IMR-90 (cell line): ENCODE measurements around the gene MMEL1. TPM values are rescaled to one million over a fixed set of nuclear protein-coding genes. Genes with fewer than 3 reads are reported as not detected.

Source experiments
- ATAC-seq: fragments of 200-7000 bp; cut with Tn5 transposase; 2 replicates; pipeline ENCODE4 v1.9.1; 2020; ENCODE audit warnings: low read depth, mild to moderate bottlenecking, moderate library complexity
- BruUV-seq: library from RNA; stranded (reverse); fragments of 400-500 nt; replicated peaks from 2 replicates; lab custom pipeline; 2021; lab: Mats Ljungman, UMichigan
- CTCF ChIA-PET: fragments of 300-600 bp; formaldehyde crosslinking; extraction: SDS; loops from one replicate; lab custom pipeline; 2021; ENCODE audit warnings: antibody characterized with exemption; lab: Yijun Ruan, JAX
- POLR2A ChIA-PET: fragments of 300-600 bp; sonication (Branson Sonifier 250); formaldehyde crosslinking; loops from one replicate; lab custom pipeline; 2022; ENCODE audit warnings: antibody characterized with exemption; ENCODE audit not compliant: unreplicated experiment; lab: Charles Lee
- DNase-seq: peaks from one replicate; pipeline ENCODE4 v3.0.0; 2013
- H2AFZ ChIP-seq: replicated peaks from 2 replicates; pipeline ENCODE3; 2013; ENCODE audit warnings: low read length, mild to moderate bottlenecking; ENCODE audit not compliant: poor library complexity
- H2AK5ac ChIP-seq: 2 replicates; pipeline ENCODE4 v1.6.1; 2013; ENCODE audit warnings: low read depth, low read length, inconsistent platforms
- H2AK9ac ChIP-seq: replicated peaks from 2 replicates; pipeline ENCODE3; 2013; ENCODE audit warnings: mild to moderate bottlenecking, low read depth, low read length, moderate library complexity; ENCODE audit not compliant: poor library complexity
- H2BK120ac ChIP-seq: 2 replicates; pipeline ENCODE4 v1.6.1; 2013; ENCODE audit warnings: low read depth, low read length, inconsistent platforms
- H2BK15ac ChIP-seq: 3 replicates; pipeline ENCODE4 v1.6.1; 2013; ENCODE audit warnings: low read depth, low read length, inconsistent platforms
- H2BK20ac ChIP-seq: 2 replicates; pipeline ENCODE4 v1.6.1; 2013; ENCODE audit warnings: low read depth, mild to moderate bottlenecking, inconsistent platforms, low read length, moderate library complexity
- H2BK5ac ChIP-seq: 2 replicates; pipeline ENCODE4 v1.6.1; 2013; ENCODE audit warnings: mild to moderate bottlenecking, low read depth, low read length, inconsistent platforms; ENCODE audit not compliant: poor library complexity, severe bottlenecking
- H3K14ac ChIP-seq: replicated peaks from 2 replicates; pipeline ENCODE4 v1.6.1; 2013; ENCODE audit warnings: low read depth, low read length, inconsistent platforms
- H3K18ac ChIP-seq: 2 replicates; pipeline ENCODE4 v1.6.1; 2013; ENCODE audit warnings: low read depth, low read length, control low read depth
- H3K23ac ChIP-seq: 2 replicates; pipeline ENCODE4 v1.6.1; 2013; ENCODE audit warnings: low read depth, low read length, inconsistent platforms
- H3K27ac ChIP-seq: 2 replicates; pipeline ENCODE4 v1.5.1; 2013; ENCODE audit warnings: mild to moderate bottlenecking, control low read depth, low read length; ENCODE audit not compliant: insufficient read depth
- H3K27me3 ChIP-seq: 2 replicates; pipeline ENCODE4 v1.6.1; 2013; ENCODE audit warnings: low read length; ENCODE audit not compliant: control insufficient read depth, insufficient read depth
- H3K36me3 ChIP-seq: 2 replicates; pipeline ENCODE4 v1.6.1; 2013; ENCODE audit warnings: low read length, mixed read lengths; ENCODE audit not compliant: control insufficient read depth, insufficient read depth
- H3K4ac ChIP-seq: 2 replicates; pipeline ENCODE4 v1.6.1; 2013; ENCODE audit warnings: low read depth, low read length, inconsistent platforms
- H3K4me1 ChIP-seq: 2 replicates; pipeline ENCODE4 v1.6.1; 2013; ENCODE audit warnings: low read length, mixed read lengths; ENCODE audit not compliant: control insufficient read depth, insufficient read depth
- H3K4me2 ChIP-seq: 2 replicates; pipeline ENCODE4 v1.6.1; 2013; ENCODE audit warnings: low read depth, mild to moderate bottlenecking, control low read depth, low read length, moderate library complexity
- H3K4me3 ChIP-seq: 2 replicates; pipeline ENCODE4 v1.5.1; 2013; ENCODE audit warnings: low read depth, mild to moderate bottlenecking, control low read depth, low read length, moderate library complexity; ENCODE audit not compliant: insufficient read depth
- H3K56ac ChIP-seq: 2 replicates; pipeline ENCODE4 v1.6.1; 2013; ENCODE audit warnings: low read length, inconsistent platforms; ENCODE audit not compliant: insufficient read depth; ENCODE audit errors: extremely low read depth
- H3K79me1 ChIP-seq, 2 experiments: 2 replicates each; pipeline ENCODE4 v1.6.1; 2013; ENCODE audit warnings: low read length in 2 of 2, inconsistent platforms in 1 of 2, low read depth in 1 of 2
- H3K9ac ChIP-seq: 2 replicates; pipeline ENCODE4 v1.6.1; 2013; ENCODE audit warnings: low read depth, low read length, control low read depth
- H3K9me1 ChIP-seq: 2 replicates; pipeline ENCODE4 v1.6.1; 2013; ENCODE audit warnings: low read length, inconsistent platforms; ENCODE audit not compliant: insufficient read depth
- H3K9me3 ChIP-seq: 2 replicates; pipeline ENCODE4 v1.6.1; 2013; ENCODE audit warnings: low read length; ENCODE audit not compliant: control insufficient read depth, insufficient read depth
- H4K20me1 ChIP-seq: 2 replicates; pipeline ENCODE4 v1.6.1; 2013; ENCODE audit warnings: low read length, inconsistent platforms; ENCODE audit not compliant: insufficient read depth
- H4K5ac ChIP-seq: 2 replicates; pipeline ENCODE4 v1.6.1; 2013; ENCODE audit warnings: mild to moderate bottlenecking, low read depth, low read length, control low read depth
- H4K8ac ChIP-seq, 2 experiments: 2 replicates each; pipeline ENCODE4 v1.6.1; 2013; ENCODE audit warnings: low read depth in 2 of 2, low read length in 2 of 2, control low read depth in 1 of 2, inconsistent platforms in 1 of 2
- H4K91ac ChIP-seq: 2 replicates; pipeline ENCODE4 v1.6.1; 2013; ENCODE audit warnings: low read depth, low read length, inconsistent platforms; ENCODE audit not compliant: insufficient read depth
- BHLHE40 ChIP-seq: fragments of 150-350 bp; IDR thresholded peaks from 2 replicates; pipeline ENCODE4 v1.6.1; 2016; ENCODE audit warnings: mild to moderate bottlenecking, low read depth, low read length
- CEBPB ChIP-seq: IDR thresholded peaks from 2 replicates; pipeline ENCODE4 v1.6.1; 2012; ENCODE audit warnings: low read depth, low read length, improper control_type of control experiment
- CHD1 ChIP-seq: IDR thresholded peaks from 2 replicates; pipeline ENCODE4 v1.6.1; 2012; ENCODE audit warnings: low read depth, low read length, improper control_type of control experiment
- CTCF ChIP-seq: conservative IDR thresholded peaks from 2 replicates; pipeline ENCODE4 v1.5.1; 2012; ENCODE audit warnings: mild to moderate bottlenecking, low read depth, low read length, improper control_type of control experiment
- ELK1 ChIP-seq: fragments of 150-350 bp; IDR thresholded peaks from 2 replicates; pipeline ENCODE4 v1.6.1; 2016; ENCODE audit warnings: low read depth, mild to moderate bottlenecking, low read length, moderate library complexity, borderline replicate concordance
- MAFK ChIP-seq: IDR thresholded peaks from 2 replicates; pipeline ENCODE4 v1.6.1; 2012; ENCODE audit warnings: low read depth, low read length, improper control_type of control experiment
- MXI1 ChIP-seq: IDR thresholded peaks from 2 replicates; pipeline ENCODE4 v1.6.1; 2012; ENCODE audit warnings: low read depth, mild to moderate bottlenecking, low read length, moderate library complexity, borderline replicate concordance
- POLR2A ChIP-seq: IDR thresholded peaks from 2 replicates; pipeline ENCODE4 v1.6.1; 2012; ENCODE audit warnings: mild to moderate bottlenecking, low read depth, low read length
- RAD21 ChIP-seq: IDR thresholded peaks from 2 replicates; pipeline ENCODE4 v1.6.1; 2012; ENCODE audit warnings: low read length, improper control_type of control experiment
- RCOR1 ChIP-seq: IDR thresholded peaks from 2 replicates; pipeline ENCODE4 v1.6.1; 2012; ENCODE audit warnings: mild to moderate bottlenecking, low read length, improper control_type of control experiment; ENCODE audit not compliant: insufficient replicate concordance
- RFX5 ChIP-seq: IDR thresholded peaks from 2 replicates; pipeline ENCODE4 v1.8.0; 2012; ENCODE audit warnings: low read depth, mild to moderate bottlenecking, low read length, moderate library complexity
- USF2 ChIP-seq: fragments of 150-350 bp; IDR thresholded peaks from 2 replicates; pipeline ENCODE4 v1.6.1; 2017; ENCODE audit warnings: mild to moderate bottlenecking, antibody characterized with exemption, low read length, low read depth
- WGBS, 2 experiments: methylation state at CpG; one replicate each; pipeline versions ENCODE4 v1.1.5 to v1.1.7; 2013; ENCODE audit warnings: missing lambda C conversion rate in 2 of 2; ENCODE audit not compliant: insufficient read length in 1 of 2; ENCODE audit errors: extremely low coverage in 2 of 2; 5-methylcytosine and 5-hydroxymethylcytosine counted together
- dilution Hi-C: fragments of 300-500 bp; cut with HindIII; formaldehyde crosslinking; loops from one replicate; pipeline ENCODE4 v1.14.3; 2018; ENCODE audit warnings: low sequenced_read_pairs; ENCODE audit not compliant: unreplicated experiment
- in situ Hi-C: fragments of 300-500 bp; cut with MboI; formaldehyde crosslinking; loops from 3 replicates; pipeline ENCODE4 v1.14.3; 2019; ENCODE audit warnings: low sequenced_read_pairs, inconsistent platforms, mixed read lengths
- intact Hi-C: fragments of 100-400 bp; cut with micrococcal nuclease; formaldehyde crosslinking; loops from 2 replicates; pipeline ENCODE4 v1.10.0; 2022
- polyA plus RNA-seq, 3 experiments: library from polyadenylated mRNA; depleted of rRNA; stranded (reverse); fragments of >200 nt; gene quantifications; 2 replicates each; pipeline ENCODE4 v1.2.3, GENCODE V29; 2012; ENCODE audit warnings: low replicate concordance in 1 of 3
- total RNA-seq: library from RNA; depleted of rRNA; stranded (reverse); fragments of >200 nt; gene quantifications from 2 replicates; pipeline ENCODE4 v1.2.3, GENCODE V29; 2012

The MMEL1 gene
- total and polyA plus RNA-seq, 2 of the 4 experiments (the other 2 are of a cell fraction): under 0.01 to 0.12 TPM

GRCh38 chr1:2559509-2560298 lies 73.1 kb downstream of the MMEL1 start:
- Histone ChIP-seq H3K18ac (no peak overlapping the region), H2AK9ac (no peak overlapping the region), H4K5ac (no peak overlapping the region), H4K91ac (no peak overlapping the region), H3K56ac (no peak overlapping the region), H2BK20ac (no peak overlapping the region), H3K27me3 (peaks cover 3% of the 10 kb centered on the region; the same call in 1 of the 2 replicates), H3K4me1 (no peaks in the 10 kb centered on the region), H2BK5ac (no peak overlapping the region), H2AFZ (no peak overlapping the region), H3K14ac (no peak overlapping the region), H3K9me3 (no peaks in the 10 kb centered on the region), H3K4ac (no peak overlapping the region), H3K9ac (no peak overlapping the region), H3K27ac (no peak overlapping the region), H3K79me1 (no peaks in the 10 kb centered on the region), H2AK5ac (no peak overlapping the region), H2BK15ac (no peak overlapping the region), H4K8ac (no peak overlapping the region), H3K9me1 (no peaks in the 10 kb centered on the region), H3K36me3 (no peaks in the 10 kb centered on the region), H3K23ac (no peak overlapping the region), H3K4me3 (no peak overlapping the region), H2BK120ac (no peak overlapping the region), H4K20me1 (no peaks in the 10 kb centered on the region), H3K4me2 (no peak overlapping the region)
- POLR2A ChIA-PET: no interaction called here
- no TSS peak for BruUV-seq
- dilution Hi-C loops (no loop called here), intact Hi-C loops (no loop called here), in situ Hi-C loops (no loop called here)
- TF ChIP-seq CTCF (no peak), RFX5 (no peak), RCOR1 (no peak), USF2 (no peak), BHLHE40 (no peak), MAFK (no peak), POLR2A (no peak), RAD21 (no peak), CEBPB (no peak), MXI1 (no peak), CHD1 (no peak), ELK1 (no peak)
- ATAC-seq (no peak), DNase-seq (no peak)
- 70% methylated on average over 7 of the region's 35 CpGs; no CpG with 5 or more reads in 1 of the 2 experiments for WGBS, 2 experiments
- CTCF ChIA-PET: no interaction called here
